Raji (cell line): ENCODE data around the gene CD69.
A peak's percentile ranks its signal among the peaks of the same experiment; 100 is the strongest.

Experiments used
- POLR2A ChIP-seq: IDR thresholded peaks from 2 replicates; pipeline ENCODE4 v1.6.1; 2011; ENCODE audit warnings: low read depth, low read length, control low read depth; ENCODE audit not compliant: insufficient read depth

The CD69 gene

GRCh38 chr12:9741726-9742125 lies 19.0 kb downstream of the CD69 start:
- 0 out of 2 replicates have a peak, but pooled peaks have one; percentile 18 for TF ChIP-seq POLR2A

GRCh38 chr12:9740106-9740750 lies 20.5 kb downstream of the CD69 start:
- TF ChIP-seq POLR2A: peak; percentile 52; the same call in 1 of the 2 replicates

- TF ChIP-seq POLR2A: peak; percentile 41; the same call in 1 of the 2 replicates
These were observed 21.8 kb downstream of the CD69 start for GRCh38 chr12:9738905-9739304.

GRCh38 chr12:9736936-9737705 lies 23.6 kb downstream of the CD69 start:
- no peak for TF ChIP-seq POLR2A

- no peak for TF ChIP-seq POLR2A
These were observed 25.1 kb downstream of the CD69 start for GRCh38 chr12:9735601-9736000.

- no peak for TF ChIP-seq POLR2A
These were observed 27.7 kb downstream of the CD69 start, which contains the start of gene CLECL1 for GRCh38 chr12:9732921-9733461. Gene CLECL1, minus strand, starts transcription at chr12:9733097.

GRCh38 chr12:9731797-9732196 lies 28.9 kb downstream of the CD69 start:
- TF ChIP-seq POLR2A: peak; percentile 16; the same call in 1 of the 2 replicates

- no peak; the same call in 1 of the 2 replicates for TF ChIP-seq POLR2A
These were observed 29.3 kb downstream of the CD69 start for GRCh38 chr12:9731393-9731792.

GRCh38 chr12:9730591-9730990 lies 30.1 kb downstream of the CD69 start:
- TF ChIP-seq POLR2A: peak; percentile 46

- no peak for TF ChIP-seq POLR2A
These were observed 30.7 kb downstream of the CD69 start for GRCh38 chr12:9730011-9730410.

GRCh38 chr12:9729082-9729481 lies 31.6 kb downstream of the CD69 start:
- no peak for TF ChIP-seq POLR2A

- no peak for TF ChIP-seq POLR2A
These were observed 32.9 kb downstream of the CD69 start for GRCh38 chr12:9727813-9728212.

- no peak for TF ChIP-seq POLR2A
These were observed 35.4 kb downstream of the CD69 start for GRCh38 chr12:9725213-9725870.

- no peak for TF ChIP-seq POLR2A
These were observed 36.7 kb downstream of the CD69 start for GRCh38 chr12:9724023-9724422.

GRCh38 chr12:9721394-9722092 lies 39.2 kb downstream of the CD69 start:
- no peak for TF ChIP-seq POLR2A
